Endothelial cell of umbilical vein (primary cell): ENCODE measurements around the gene SYNM. TPM values are rescaled to one million over a fixed set of nuclear protein-coding genes. Genes with fewer than 3 reads are reported as not detected.

Experiments used
- BruUV-seq: library from RNA; stranded (reverse); fragments of 400-500 nt; replicated peaks from 2 replicates; lab custom pipeline; 2021; lab: Mats Ljungman, UMichigan
- CTCF ChIA-PET: fragments of 300-600, 350-600 bp; sonication (Branson Sonifier 250); formaldehyde crosslinking; loops from one replicate; lab custom pipeline; 2021; ENCODE audit warnings: antibody characterized with exemption, inconsistent platforms; lab: Charles Lee
- POLR2A ChIA-PET: fragments of 300-600, 350-600 bp; sonication (Branson Sonifier 250); formaldehyde crosslinking; loops from one replicate; lab custom pipeline; 2021; ENCODE audit warnings: antibody characterized with exemption, inconsistent platforms; lab: Charles Lee
- DNase-seq: peaks from one replicate; pipeline ENCODE4 v3.0.0-alpha.2; 2011; ENCODE audit warnings: low read depth, low spot score
- FAIRE-seq: peaks from 2 replicates; lab custom pipeline; 2011; peaks lifted over from hg19 to GRCh38; lab: Jason Lieb, UNC
- H2AFZ ChIP-seq: 2 replicates; pipeline ENCODE4 v1.6.0; 2012; ENCODE audit warnings: low read depth, low read length, control low read depth, inconsistent platforms
- H3K27ac ChIP-seq: 2 replicates; pipeline ENCODE4 v1.5.1; 2011; ENCODE audit warnings: low read depth, mild to moderate bottlenecking, control low read depth, low read length, moderate library complexity; ENCODE audit not compliant: insufficient read depth
- H3K27me3 ChIP-seq, 2 experiments: 2 replicates each; pipeline versions ENCODE4 v1.6.0 to v1.6.1; 2011; ENCODE audit warnings: low read length in 2 of 2, mixed read lengths in 1 of 2; ENCODE audit not compliant: control insufficient read depth in 2 of 2, insufficient read depth in 2 of 2
- H3K36me3 ChIP-seq, 2 experiments: 2 replicates in 1 of 2; 3 replicates in 1 of 2; pipeline ENCODE4 v1.5.1; 2011; ENCODE audit warnings: low read length in 2 of 2, mild to moderate bottlenecking in 1 of 2, moderate library complexity in 1 of 2; ENCODE audit not compliant: control insufficient read depth in 2 of 2, insufficient read depth in 2 of 2; ENCODE audit errors: extremely low read depth in 1 of 2
- H3K4me1 ChIP-seq: 3 replicates; pipeline ENCODE4 v1.5.1; 2011; ENCODE audit warnings: mild to moderate bottlenecking, low read length; ENCODE audit not compliant: control insufficient read depth, insufficient read depth; ENCODE audit errors: extremely low read depth
- H3K4me2 ChIP-seq: 2 replicates; pipeline ENCODE4 v1.6.1; 2011; ENCODE audit warnings: low read length, control low read depth, mixed read lengths; ENCODE audit not compliant: insufficient read depth
- H3K4me3 ChIP-seq, 3 experiments: fragments of 200-600 bp in 1 of 3; sonication (generic), shearing (Covaris generic) in 1 of 3; replicated peaks in 1 of 3; 2 replicates each; pipeline ENCODE4 v1.5.1; 2011 to 2016; ENCODE audit warnings: control low read depth in 3 of 3, low read length in 3 of 3, mild to moderate bottlenecking in 2 of 3, inconsistent platforms in 1 of 3, low read depth in 1 of 3, moderate library complexity in 1 of 3; ENCODE audit not compliant: insufficient read depth in 1 of 3
- H3K79me2 ChIP-seq: 2 replicates; pipeline ENCODE4 v1.6.0; 2012; ENCODE audit warnings: low read length, inconsistent platforms; ENCODE audit not compliant: control insufficient read depth, insufficient read depth
- H3K9ac ChIP-seq: replicated peaks from 2 replicates; pipeline ENCODE3; 2011; ENCODE audit warnings: low read length, control low read depth; ENCODE audit not compliant: insufficient read depth; ENCODE audit errors: extremely low read depth
- H3K9me1 ChIP-seq: replicated peaks from 3 replicates; pipeline ENCODE4 v1.6.0; 2011; ENCODE audit warnings: mild to moderate bottlenecking, low read length; ENCODE audit not compliant: control insufficient read depth, insufficient read depth; ENCODE audit errors: extremely low read depth
- H3K9me3 ChIP-seq: replicated peaks from 2 replicates; pipeline ENCODE4 v1.5.1; 2012; ENCODE audit warnings: low read length, inconsistent platforms; ENCODE audit not compliant: control insufficient read depth, insufficient read depth
- H4K20me1 ChIP-seq: replicated peaks from 2 replicates; pipeline ENCODE3; 2011; ENCODE audit warnings: mild to moderate bottlenecking, low read length; ENCODE audit not compliant: control insufficient read depth, insufficient read depth; ENCODE audit errors: extremely low read depth
- EZH2 ChIP-seq: IDR thresholded peaks from 2 replicates; pipeline ENCODE4 v1.6.1; 2012; ENCODE audit warnings: borderline replicate concordance, low read depth, mild to moderate bottlenecking, moderate library complexity, low read length, inconsistent platforms; ENCODE audit not compliant: severe bottlenecking
- FOS ChIP-seq: IDR thresholded peaks from 2 replicates; pipeline ENCODE4 v1.6.1; 2011; ENCODE audit warnings: mild to moderate bottlenecking, low read length, moderate library complexity, borderline replicate concordance; ENCODE audit not compliant: insufficient read depth
- GATA2 ChIP-seq: IDR thresholded peaks from 2 replicates; pipeline ENCODE4 v1.7.0; 2011; ENCODE audit warnings: low read depth, mild to moderate bottlenecking, moderate library complexity, mixed read lengths, low read length; ENCODE audit not compliant: insufficient read length, insufficient read depth
- JUN ChIP-seq: IDR thresholded peaks from 2 replicates; pipeline ENCODE4 v1.6.1; 2011; ENCODE audit warnings: borderline replicate concordance, low read depth; ENCODE audit not compliant: insufficient read length, insufficient read depth
- MYC ChIP-seq: IDR thresholded peaks from one replicate; pipeline ENCODE4 v1.6.1; 2011; ENCODE audit warnings: mild to moderate bottlenecking, low read depth, low read length
- POLR2A ChIP-seq: IDR thresholded peaks from 2 replicates; pipeline ENCODE4 v1.6.1; 2012; ENCODE audit warnings: low read depth, mild to moderate bottlenecking, control low read depth, low read length
- POLR2AphosphoS5 ChIP-seq: IDR thresholded peaks from 2 replicates; pipeline ENCODE4 v1.6.1; 2012; ENCODE audit warnings: low read depth, mild to moderate bottlenecking, control low read depth, low read length, moderate library complexity; ENCODE audit not compliant: insufficient read depth
- dilution Hi-C: fragments of 300-500 bp; cut with MboI; formaldehyde crosslinking; loops from one replicate; pipeline ENCODE4 v1.15.0; 2019; ENCODE audit warnings: low sequenced_read_pairs; ENCODE audit not compliant: extremely low pct_ligation_motif_present
- intact Hi-C: fragments of 100-400 bp; cut with micrococcal nuclease; formaldehyde crosslinking; loops from one replicate; pipeline ENCODE4 v1.10.0; 2022
- polyA plus RNA-seq, 4 experiments: library from polyadenylated mRNA; depleted of rRNA in 3 of 4; stranded (reverse) in 3 of 4; unstranded in 1 of 4; fragments of >200 nt; gene quantifications; 2 replicates each; pipeline versions ENCODE4 v1.2.1 to v1.2.3, GENCODE V29; 2011 to 2012; ENCODE audit warnings: missing spikeins in 1 of 4
- total RNA-seq: library from RNA; stranded (reverse); gene quantifications from 2 replicates; pipeline ENCODE4 v1.2.3, GENCODE V29; 2021
- TF ChIP-seq, protein P1 (sequence below), 2 donors: IDR thresholded peaks; 1 replicate in 1 of 2; 2 replicates in 1 of 2; pipeline ENCODE4 v1.5.1; 2011; ENCODE audit warnings: low read length in 2 of 2, mild to moderate bottlenecking in 2 of 2, moderate library complexity in 2 of 2, control low read depth in 1 of 2, inconsistent platforms in 1 of 2, low read depth in 1 of 2; ENCODE audit not compliant: insufficient read depth in 1 of 2; ENCODE audit errors: extremely low read depth in 1 of 2
- TF ChIP-seq, protein P2 (sequence below): IDR thresholded peaks from 2 replicates; pipeline ENCODE4 v1.6.1; 2011; ENCODE audit not compliant: insufficient read depth, insufficient read length

The SYNM gene
- total and polyA plus RNA-seq, 2 donors (not counting 3 experiments of a cell fraction or from before 2014, with no cell fraction given) = 3.7 to 10.2 TPM

DNA sequence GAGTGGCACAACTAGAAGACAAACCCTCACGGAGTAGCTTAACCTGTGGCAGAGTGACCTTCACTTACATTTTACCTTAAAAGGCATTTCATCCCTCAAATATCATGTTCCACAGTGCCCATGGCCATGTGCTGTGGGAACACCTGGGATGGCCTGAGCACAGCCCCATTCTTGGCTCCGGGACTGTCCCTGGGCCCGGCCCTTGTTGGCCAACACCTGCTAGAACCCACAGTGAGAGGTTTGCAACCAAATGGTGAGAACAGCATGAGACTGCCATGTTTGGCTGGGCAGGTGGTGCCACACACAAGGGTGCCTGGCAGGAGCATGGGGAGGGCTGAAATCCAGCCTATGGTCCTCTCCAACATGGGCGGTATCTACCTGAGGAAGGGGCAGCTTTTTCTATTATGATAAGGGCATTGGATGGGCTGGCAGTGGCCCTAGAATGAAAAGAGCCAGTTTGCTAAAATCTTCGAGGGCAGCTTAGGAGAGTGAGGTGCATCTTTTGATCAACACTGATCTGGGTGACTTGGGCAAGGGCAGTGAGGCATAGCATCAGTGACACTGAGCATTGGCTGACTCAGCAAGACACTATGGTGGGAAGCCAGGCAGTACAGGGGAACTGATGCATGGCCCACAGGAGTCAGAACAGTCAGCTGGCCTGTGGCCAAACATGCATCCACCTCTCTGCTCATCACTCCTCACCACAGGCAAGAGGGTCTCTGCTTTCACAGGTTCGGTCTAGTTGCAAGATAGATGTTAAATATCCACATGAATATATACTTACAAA lies 53.9 kb downstream of the SYNM start:
- no peak overlapping the region for H3K9ac ChIP-seq
- H3K36me3 ChIP-seq = peaks cover 2 to 3% of the 10 kb centered on the region in 2 experiments
- no peak overlapping the region for H2AFZ ChIP-seq
- DNase-seq = no peak
- dilution Hi-C loops (no loop called here), intact Hi-C loops (no loop called here)
- H3K9me1 ChIP-seq = no peaks in the 10 kb centered on the region
- POLR2A ChIA-PET = no interaction called here
- no peak overlapping the region for H3K27ac ChIP-seq
- FAIRE-seq = no peak
- TF ChIP-seq, protein P1, sequence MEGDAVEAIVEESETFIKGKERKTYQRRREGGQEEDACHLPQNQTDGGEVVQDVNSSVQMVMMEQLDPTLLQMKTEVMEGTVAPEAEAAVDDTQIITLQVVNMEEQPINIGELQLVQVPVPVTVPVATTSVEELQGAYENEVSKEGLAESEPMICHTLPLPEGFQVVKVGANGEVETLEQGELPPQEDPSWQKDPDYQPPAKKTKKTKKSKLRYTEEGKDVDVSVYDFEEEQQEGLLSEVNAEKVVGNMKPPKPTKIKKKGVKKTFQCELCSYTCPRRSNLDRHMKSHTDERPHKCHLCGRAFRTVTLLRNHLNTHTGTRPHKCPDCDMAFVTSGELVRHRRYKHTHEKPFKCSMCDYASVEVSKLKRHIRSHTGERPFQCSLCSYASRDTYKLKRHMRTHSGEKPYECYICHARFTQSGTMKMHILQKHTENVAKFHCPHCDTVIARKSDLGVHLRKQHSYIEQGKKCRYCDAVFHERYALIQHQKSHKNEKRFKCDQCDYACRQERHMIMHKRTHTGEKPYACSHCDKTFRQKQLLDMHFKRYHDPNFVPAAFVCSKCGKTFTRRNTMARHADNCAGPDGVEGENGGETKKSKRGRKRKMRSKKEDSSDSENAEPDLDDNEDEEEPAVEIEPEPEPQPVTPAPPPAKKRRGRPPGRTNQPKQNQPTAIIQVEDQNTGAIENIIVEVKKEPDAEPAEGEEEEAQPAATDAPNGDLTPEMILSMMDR (IDR thresholded peaks at IDR 0.05; ENCODE audit: extremely low read depth in 1 of 2, insufficient read depth in 1 of 2, low read depth in 1 of 2, low read length in 2 of 2) = no peak
- TF ChIP-seq POLR2AphosphoS5 (no peak), GATA2 (no peak), MYC (no peak), EZH2 (no peak), JUN (no peak), FOS (no peak), POLR2A (no peak)
- TF ChIP-seq, protein P2, sequence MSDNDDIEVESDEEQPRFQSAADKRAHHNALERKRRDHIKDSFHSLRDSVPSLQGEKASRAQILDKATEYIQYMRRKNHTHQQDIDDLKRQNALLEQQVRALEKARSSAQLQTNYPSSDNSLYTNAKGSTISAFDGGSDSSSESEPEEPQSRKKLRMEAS = no peak
- peaks cover 4% of the 10 kb centered on the region for H3K4me1 ChIP-seq
- CTCF ChIA-PET = interaction anchor here (2.4 kb wide), 1 partner anchor 58 kb away, joined by 6 read pairs; no protein-coding TSS in a partner anchor
- H3K79me2 ChIP-seq = no peaks in the 10 kb centered on the region
- H3K9me3 ChIP-seq = no peaks in the 10 kb centered on the region
- H3K4me3 ChIP-seq = no peak overlapping the region
- H3K27me3 ChIP-seq = no peaks in the 10 kb centered on the region
- no peak overlapping the region for H3K4me2 ChIP-seq
- H4K20me1 ChIP-seq = no peaks in the 10 kb centered on the region
- no TSS peak for BruUV-seq
